HG03520 (cell line): ENCODE data around the gene MYOF.
A peak's percentile ranks its signal among the peaks of the same experiment; 100 is the strongest.
"Not testable (repeated sequence)": the region's sequence is repeated elsewhere in the genome, so short reads cannot be mapped to it uniquely, and the experiment has no call there.

Experiments used
- ATAC-seq: cut with Tn5 transposase; IDR thresholded peaks from one replicate; pipeline ENCODE4 v1.9.1; 2021; ENCODE audit warnings: mild to moderate bottlenecking, moderate library complexity; ENCODE audit not compliant: unreplicated experiment

The MYOF gene

DNA sequence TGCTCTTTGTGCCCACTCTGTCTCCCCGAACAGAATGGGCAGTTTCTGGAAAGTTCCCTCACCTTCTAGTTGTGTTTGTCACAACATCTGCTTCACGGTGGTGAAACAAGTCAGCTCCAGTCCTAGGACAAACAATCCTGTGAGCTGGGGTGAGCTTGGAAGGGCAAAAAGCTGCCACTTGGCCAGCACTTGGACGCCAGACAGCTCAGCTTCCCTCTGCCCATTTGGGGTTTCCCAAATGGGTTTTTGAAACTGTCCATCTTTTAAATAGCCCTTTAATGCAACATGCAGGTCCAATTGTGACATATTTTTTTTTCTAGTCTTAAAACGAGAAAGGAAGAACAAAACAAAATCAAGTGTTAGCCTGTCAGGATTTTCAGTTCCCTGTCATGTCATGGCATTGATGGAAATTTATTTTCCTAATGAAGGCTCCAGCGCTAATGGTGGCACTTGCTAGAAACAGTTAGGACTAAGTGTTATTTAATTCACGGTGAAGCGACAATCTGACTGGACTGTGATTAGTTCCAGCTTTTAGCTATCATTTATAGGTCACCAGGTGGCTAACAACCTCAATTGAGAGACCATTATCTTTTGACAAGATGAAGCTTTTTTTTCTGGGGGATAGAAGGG lies 181.7 kb downstream of the MYOF start:
- no peak for ATAC-seq

DNA sequence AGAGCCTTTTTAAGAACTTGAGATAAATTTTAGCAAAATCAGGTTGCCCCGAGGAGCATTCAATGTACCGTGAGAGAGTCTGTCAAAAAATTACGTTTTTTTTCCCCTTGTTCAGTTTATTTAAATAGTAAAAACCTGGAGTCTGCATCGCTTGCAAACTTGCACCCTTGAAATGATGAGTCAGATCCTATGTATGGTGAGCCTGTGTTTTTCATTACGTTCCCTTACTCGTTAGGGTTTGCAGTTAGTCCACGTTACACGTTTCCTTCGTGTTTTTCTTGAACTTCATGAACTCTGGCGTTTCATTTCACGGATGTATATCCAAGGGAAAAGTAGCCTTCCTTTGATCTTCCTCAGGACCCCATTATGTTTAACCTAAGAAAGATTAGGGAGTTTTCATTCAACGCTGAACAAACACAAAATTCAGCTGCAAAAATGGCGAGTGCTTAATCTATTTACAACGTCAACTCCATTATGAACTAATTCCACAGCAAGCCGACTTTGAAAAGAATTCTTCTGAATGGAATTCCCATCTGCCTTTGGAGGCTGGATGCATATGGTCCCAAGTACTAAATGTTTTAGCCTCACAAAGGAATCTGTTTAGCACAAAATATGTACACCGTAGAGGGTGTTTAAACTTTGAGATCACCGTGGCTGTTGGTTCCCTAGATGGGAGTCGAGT lies 182.4 kb downstream of the MYOF start:
- ATAC-seq, result no peak

DNA sequence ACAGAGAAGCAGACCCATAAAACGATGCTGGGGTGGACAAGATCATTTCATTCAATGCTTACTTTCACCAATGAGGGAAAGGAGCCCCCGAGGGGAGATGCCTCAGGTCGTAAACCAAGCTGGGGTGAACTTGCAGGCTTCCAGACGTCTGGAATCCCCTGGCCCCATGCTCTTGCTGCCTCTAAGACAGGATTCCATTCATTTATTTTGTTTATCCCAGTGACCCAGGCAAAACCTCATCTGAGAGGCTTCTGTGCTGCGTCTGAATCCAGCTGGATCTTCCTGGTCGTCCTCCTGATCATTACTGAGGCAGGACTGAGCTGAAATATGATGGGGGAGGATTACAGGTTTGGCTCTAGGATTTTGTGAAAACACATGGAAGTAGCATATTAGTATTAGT lies 182.9 kb downstream of the MYOF start:
- ATAC-seq, result no peak

DNA sequence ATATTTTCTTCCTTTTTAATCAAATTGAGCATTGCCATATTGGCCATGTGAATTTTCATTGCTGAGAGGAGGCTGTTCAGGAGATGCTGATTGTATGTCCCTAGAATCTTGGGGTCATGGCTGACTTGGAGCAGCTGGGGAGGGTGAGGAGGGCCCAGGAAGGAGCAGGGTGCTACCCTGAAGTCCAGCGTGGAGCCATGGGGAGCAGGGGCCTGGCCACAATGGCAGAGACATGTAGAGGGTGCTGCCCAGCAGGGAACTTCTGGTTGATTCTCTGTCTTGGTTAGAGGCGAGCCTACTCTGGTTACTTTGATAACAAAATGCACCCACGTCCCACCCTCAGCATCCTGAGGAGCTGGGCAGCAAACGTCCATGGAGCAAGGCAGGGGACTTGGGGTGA lies 186.0 kb downstream of the MYOF start:
- no peak for ATAC-seq

DNA sequence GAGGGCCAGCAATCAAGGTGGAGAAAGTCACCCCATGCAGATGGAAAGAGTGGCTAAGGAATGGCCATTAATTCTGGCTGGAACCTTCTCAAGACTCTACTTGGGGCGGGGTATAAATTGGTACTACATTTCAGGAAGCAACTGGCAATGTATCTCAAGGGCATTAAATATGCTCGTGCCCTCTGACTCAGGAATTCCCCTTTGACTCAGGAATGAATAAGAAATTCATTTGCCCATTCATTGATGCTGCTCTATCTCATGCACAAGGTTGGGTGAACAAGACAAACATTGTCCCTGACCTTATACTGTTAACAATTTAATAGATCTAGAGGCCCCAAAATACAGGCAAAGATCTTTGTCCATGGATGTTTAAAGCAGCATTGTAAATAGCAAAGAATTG lies 188.1 kb downstream of the MYOF start:
- ATAC-seq, result no peak

DNA sequence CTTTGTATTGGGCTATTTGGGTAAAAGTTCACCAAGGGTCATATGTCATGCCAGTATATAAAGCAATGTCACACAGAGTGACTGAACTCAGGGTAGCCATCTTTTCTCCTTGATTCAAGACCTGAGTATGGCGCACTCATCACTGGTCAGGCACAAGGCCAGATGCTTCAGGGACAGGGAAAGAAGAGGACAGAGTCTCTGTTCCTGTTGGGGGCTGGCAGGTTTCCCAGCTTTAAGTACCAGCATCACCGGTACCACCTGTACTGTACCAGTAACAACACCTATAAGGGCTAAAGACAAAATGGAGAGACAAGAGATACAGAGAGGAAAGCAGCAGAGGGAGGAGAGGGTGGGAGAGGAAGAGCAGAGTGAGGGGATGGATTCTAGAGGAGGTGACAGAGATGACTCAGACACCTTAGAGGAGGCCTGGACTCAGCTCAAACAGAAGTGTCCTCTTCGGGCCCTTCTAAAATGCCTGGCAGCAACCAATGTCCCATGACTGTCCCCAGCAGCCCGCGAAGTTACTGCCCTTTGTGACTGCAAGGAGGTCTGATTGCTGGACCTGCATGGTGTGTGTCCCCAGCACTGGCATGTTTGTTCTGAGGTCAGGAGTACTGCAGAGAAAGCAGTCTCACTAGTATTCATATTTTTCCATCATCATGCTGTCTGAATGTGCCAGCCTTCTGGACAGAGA lies 191.3 kb downstream of the MYOF start:
- no peak for ATAC-seq

DNA sequence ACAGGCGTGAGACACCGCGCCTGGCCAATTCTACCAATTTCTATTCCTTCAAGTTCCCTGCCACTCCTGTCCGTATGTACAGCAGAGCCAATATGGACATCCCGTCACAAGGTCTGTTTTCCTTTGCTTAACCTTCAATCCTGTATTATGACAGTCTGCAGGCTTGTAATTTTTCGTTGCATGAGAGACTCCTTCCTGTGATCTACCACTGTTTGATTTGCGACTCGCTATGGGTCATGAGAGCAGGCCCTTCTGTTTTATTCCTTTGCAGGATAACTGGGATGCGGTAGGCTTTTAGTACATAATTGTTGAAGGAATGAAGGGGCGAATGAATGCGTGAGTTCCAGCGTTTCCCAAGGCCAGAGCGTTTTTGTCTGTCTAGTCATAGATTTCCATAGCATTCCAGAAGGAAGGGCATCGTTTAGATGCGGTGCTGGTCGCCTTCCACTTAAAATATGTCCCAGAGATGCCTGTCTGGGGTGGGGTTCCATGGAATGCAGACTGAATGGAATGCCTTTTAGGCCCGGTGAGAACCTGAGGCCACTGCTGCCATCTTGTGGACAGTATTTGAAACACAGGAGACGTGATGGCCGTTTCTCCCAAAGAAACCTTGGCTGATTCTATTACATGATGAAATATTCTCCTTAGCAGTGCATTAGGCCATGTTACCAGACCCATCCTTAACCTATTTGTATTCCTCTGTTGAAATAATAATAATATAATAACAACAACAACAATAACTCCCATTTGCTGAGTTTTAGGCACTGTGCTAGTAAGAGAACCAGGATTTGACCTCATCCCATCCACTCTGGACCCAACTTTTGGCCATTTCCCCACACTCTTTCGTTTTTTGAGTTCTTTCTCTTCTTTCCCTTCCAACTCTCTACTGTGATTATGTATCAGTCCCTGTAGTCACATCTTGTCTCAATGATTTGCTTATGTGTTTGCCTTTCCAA lies 193.2 kb downstream of the MYOF start:
- ATAC-seq, result no peak

DNA sequence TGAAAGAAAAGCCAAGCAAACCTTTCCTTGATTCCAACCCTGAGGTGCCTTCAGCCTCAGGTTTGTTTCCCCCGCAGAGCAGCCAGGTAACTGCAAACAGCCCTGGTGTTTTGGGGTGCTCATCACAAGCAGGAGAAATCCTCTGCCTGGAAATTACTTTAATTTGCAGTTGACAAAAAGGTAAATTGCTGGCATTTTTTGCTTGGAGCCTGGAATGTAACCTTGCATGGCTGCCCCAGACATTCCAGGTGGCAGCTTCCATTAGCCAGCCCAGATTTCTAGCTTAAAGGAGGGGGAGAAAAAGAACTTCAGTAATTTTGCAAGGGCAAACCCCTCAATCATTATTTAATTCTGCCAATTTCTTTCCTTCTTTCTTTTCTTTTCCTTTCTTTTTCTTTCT lies 194.4 kb downstream of the MYOF start:
- no peak for ATAC-seq

DNA sequence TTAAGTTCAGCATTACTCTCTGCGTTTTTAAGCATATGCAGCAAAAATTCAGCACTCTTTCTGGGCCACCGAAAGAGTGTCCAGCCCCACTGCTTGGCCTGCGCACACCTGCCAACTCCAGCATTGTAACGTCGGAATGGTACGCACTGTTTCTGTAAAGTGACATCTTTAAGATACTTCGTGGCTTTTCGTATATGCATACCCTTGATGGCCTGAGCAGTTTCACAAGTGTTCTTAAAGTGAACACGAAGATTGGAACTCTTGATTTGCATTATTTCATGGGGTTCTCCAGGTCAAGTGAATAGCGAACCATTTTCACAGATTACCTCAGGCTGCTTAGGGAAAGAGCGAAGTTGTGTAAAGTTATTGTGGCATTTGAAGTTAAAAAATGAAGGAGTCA lies 197.9 kb downstream of the MYOF start:
- ATAC-seq, result not testable (repeated sequence)

DNA sequence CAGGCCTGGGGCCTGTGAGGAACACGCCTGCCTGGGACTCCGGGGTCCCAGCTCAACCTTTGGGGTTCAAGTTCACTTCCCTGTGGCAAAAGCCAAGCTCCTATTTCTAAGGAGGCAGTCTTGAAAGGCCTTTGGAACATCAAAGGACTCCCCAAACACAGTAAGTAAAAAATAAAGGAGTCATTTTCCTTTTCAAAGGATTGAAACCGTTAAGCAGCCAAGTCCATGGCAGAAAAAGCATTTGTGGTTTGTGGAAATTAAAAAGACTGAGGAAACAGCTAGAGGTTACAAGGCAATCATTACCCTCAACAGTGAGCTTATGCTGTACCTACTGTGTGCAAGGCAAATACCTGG lies 200.8 kb downstream of the MYOF start:
- no peak for ATAC-seq

DNA sequence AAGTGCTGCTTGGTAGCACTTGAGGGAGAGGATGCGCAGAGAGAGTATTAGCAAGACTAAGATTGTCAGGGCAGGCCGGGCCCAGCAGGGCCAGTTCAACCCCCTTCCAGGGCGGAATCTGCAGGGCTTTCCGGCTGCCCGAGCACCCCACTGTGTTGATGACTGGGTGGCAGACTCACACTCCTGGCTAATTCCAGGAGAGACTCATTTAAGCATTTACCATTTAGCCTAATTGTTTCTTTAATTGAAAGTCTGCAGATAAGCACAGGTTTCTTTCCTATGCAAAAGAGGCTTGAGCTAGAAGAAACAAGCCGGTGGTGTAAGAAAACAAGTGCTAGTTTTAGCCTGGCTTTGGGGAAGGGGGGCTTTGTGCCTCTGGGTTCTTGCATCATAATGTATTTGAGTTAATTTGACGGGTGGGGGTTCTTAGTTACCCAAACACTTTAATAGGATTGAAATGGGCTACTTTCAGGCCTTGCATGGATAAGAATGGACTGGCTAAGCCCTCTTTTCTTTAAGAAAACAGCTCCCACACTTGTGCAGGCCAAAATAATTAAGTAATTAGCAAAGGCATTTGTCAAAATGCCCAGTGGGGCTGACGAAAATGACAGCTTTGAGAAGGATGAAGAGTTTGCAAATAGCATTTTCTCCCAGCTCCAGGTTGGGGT lies 201.3 kb downstream of the MYOF start:
- no peak for ATAC-seq

DNA sequence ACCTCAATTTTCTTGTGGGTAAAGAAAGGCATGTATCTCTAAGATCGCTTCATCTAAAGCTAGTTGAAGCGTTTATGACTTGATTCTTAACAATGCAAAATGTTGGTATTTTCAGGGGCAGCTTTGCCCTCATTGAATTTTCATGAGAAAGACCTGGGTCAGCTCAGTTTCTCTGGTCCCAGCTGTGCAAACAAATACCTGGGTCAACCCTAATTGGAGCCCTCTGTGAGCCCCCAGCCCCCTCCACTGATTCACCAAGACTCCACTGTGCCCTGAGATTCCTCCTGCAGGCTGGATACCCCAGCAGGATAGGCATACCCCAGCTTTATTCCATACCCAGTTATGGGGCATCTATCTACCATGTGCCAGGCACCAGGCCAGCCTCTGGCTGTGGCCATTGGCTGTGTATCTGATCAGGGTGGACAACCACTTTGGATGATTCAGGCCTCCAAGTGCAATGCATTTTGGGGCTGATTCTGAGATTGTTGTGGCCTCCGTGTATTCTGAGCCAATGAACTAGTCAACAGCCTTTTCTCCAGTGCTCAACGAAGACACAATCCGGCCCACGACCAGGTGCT lies 201.9 kb downstream of the MYOF start:
- ATAC-seq, result no peak

DNA sequence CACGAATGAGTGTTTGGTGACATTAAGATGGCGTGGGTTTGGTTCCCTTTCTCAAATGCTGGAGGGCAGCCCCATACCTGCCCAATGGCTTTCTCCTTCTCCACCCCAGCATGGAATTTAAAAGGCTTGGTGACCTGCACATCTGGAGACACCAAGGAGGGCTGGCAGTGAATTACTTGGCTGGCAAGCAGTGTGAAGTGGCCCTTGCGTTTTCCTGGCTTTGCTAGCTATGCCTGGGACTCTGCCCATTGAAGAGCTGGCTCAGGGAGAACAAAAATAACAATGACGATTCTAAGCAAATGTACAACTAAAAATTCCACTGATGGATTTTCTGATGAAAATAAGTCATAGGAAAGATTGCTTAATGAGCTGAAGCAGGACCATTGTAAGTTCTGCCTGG lies 204.8 kb downstream of the MYOF start:
- ATAC-seq, result no peak

DNA sequence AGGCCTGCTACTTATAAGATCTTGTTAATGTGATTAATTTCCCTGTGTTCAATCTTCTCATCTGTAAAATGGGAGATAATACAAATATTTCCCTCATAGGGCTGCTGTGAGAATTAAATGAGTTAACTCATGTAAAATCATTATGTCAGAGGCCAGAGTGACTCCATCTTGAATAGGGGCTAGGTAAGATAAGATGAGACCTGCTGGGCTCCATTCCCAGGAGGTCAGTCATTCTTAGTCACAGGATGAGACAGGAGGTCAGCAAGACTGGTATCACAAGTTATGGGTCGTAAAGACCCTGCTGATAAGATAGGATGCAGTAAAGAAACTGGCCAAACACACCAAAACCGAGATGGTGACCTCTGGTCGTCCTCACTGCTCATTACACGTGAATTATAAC lies 207.7 kb downstream of the MYOF start:
- no peak for ATAC-seq

DNA sequence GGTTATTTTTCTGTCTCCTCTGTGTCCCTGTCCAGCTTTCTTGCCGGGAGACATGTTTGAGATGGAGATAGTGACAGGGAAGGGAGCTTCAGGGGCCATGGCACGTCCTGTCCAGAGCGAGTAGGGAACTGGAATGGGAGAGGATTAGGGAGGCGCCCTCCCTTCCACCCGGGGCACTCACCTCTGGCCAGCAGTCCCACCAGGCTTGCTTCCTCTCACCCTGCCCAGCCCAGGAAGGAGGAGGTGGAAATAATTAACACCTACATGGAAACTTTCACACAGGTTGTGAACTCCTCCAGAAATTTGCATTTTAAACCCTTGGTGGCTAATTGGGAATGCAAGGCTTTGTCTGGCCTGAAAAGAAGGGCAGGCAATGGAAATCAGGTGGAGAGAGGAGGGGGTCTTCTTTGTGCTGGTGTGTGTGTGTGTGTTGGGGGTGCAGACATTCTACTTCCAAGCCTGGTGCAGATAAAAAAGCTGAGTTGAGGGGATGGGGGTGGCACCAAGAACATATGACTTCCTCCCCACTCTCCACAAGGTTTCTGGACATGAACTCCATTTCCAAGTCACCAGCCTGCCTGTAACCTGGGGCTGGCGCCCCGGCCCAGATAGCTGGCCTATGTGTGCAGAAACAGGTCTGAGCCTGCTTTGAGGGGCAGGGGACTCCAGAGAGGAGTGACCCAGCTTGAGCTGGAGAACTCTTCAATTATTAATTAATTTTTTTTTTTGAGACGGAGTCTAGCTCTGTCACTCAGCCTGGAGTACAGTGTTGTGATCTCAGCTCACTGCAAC lies 209.1 kb downstream of the MYOF start:
- ATAC-seq, result no peak

DNA sequence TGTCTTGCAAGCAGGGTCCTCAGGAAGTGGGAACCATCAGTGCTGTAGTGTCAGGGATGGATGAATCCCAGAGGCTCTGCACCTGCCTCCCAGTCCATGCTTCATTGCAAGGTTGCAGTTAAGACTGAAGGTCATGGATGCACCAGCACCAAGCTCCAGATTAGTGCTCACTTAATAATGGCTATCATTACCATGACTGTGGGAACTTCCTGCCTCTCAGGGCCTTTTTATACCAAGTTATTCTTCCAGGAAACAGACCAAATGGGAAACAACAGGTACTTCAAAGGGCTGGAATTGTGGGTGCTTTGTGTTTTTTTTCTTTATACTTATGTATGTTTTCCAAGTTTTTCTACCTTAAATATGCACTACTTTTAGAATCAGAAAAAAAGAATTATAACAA lies 210.8 kb downstream of the MYOF start:
- ATAC-seq, result no peak

DNA sequence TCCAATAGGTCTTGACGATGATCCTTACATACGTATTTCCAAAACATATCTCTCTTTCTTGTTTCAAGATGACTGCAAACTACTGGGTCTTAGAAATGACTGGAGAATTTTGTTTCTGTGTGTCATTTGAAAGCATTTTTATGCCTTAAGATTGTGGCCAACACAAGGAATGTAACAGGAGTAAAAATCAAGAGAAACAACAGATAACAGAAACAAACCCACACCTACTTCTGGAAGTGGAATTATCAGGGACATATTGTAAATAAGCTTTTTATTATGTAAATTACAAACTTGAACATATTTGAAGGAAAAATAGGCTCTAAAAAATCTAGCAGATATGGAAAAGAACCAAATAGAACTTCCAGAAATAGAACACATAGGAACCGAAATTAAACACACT lies 212.9 kb downstream of the MYOF start:
- ATAC-seq, result no peak

DNA sequence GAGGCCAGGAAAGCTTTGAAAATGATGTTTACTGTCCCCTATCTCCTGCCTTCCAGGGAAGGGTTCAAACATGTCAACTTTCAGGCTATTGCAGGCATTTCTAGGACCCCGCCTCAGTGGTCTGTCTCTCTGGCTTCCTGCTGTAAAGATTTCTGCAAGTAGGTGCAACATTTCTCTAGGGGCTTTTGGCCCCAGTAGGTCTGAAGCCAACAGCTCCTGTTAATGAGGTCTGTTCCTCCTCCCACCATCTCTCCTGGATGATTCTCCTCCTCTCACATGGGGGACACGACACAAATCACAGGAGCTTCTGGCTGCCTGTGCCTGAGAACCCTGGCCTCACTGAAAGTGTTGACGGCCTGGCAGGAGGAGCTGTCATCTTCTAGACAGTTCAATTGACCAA lies 214.1 kb downstream of the MYOF start:
- peak; percentile 8 for ATAC-seq

DNA sequence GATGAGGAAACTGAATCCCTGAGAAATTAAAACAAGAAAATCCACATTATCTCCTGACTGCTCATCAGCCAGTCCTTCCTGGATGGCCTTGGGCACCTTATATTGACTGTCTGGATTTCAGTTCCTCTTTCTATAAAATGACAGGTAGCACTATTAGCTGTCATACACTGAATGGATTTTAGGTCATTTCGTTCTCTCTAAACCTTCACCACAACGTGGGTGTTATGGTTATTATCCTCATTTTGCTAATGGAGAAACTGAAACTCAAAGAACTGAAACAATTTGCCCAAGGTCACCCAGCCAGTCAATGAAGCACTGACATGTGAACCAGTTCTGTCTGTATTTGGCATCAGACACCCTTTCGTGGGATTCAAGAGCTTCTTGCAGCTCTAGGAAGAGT lies 214.6 kb downstream of the MYOF start:
- peak; percentile 100 for ATAC-seq

DNA sequence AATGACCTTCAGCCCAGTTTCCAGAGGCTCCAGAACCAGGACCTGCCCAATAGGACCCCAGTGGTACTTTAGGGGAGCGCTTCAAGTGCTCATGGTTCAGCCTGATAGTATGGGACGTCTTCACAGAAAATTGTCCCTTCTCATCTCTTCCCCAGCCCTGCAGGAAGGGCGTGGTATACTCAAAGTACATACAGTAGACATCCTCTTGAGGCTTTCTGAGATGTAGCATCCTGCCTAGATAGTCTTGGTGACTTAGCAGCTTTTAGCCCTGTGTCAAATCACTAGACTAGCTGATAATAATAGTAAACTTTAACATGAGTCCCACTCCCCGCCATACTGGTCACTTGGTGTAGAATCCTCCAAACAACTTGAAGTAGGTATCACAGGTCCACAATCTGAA lies 215.3 kb downstream of the MYOF start:
- no peak for ATAC-seq
